GM19438 (cell line): ENCODE results near the gene PKD2.

Experiments
- ATAC-seq: cut with Tn5 transposase; IDR thresholded peaks from one replicate; pipeline ENCODE4 v1.9.1; 2021; ENCODE audit warnings: low read depth; ENCODE audit not compliant: unreplicated experiment

Gene PKD2

GRCh38 chr4:88060431-88060830 is 53.0 kb downstream of the PKD2 start:
- ATAC-seq = no peak

- no peak for ATAC-seq
These were observed 54.9 kb downstream of the PKD2 start for GRCh38 chr4:88062311-88062710.

- ATAC-seq = no peak
These were observed 55.4 kb downstream of the PKD2 start for GRCh38 chr4:88062843-88063242.

- ATAC-seq = no peak
These were observed 56.3 kb downstream of the PKD2 start for GRCh38 chr4:88063634-88064296.

GRCh38 chr4:88064410-88064809 is 57.0 kb downstream of the PKD2 start:
- ATAC-seq = no peak

GRCh38 chr4:88070031-88070430 is 62.6 kb downstream of the PKD2 start:
- ATAC-seq = no peak

GRCh38 chr4:88075336-88075735 is 67.9 kb downstream of the PKD2 start:
- ATAC-seq = no peak

GRCh38 chr4:88077911-88078524 is 70.6 kb downstream of the PKD2 start:
- ATAC-seq = no peak

GRCh38 chr4:88078579-88078978 is 71.1 kb downstream of the PKD2 start:
- ATAC-seq = no peak

- no peak for ATAC-seq
These were observed 73.2 kb downstream of the PKD2 start for GRCh38 chr4:88080626-88081025.

GRCh38 chr4:88087004-88087403 is 79.6 kb downstream of the PKD2 start:
- no peak for ATAC-seq

- ATAC-seq = no peak
These were observed 83.5 kb downstream of the PKD2 start for GRCh38 chr4:88090898-88091297.

GRCh38 chr4:88091378-88091777 is 83.9 kb downstream of the PKD2 start:
- ATAC-seq = no peak

- no peak for ATAC-seq
These were observed 86.4 kb downstream of the PKD2 start for GRCh38 chr4:88093874-88094273.

- ATAC-seq = no peak
These were observed 89.9 kb downstream of the PKD2 start for GRCh38 chr4:88097301-88097700.

- no peak for ATAC-seq
These were observed 90.3 kb downstream of the PKD2 start for GRCh38 chr4:88097781-88098180.

- ATAC-seq = no peak
These were observed 91.7 kb downstream of the PKD2 start for GRCh38 chr4:88098993-88099752.

- no peak for ATAC-seq
These were observed 93.7 kb downstream of the PKD2 start for GRCh38 chr4:88101165-88101564.

GRCh38 chr4:88102026-88102425 is 94.6 kb downstream of the PKD2 start:
- ATAC-seq = no peak

- ATAC-seq = no peak
These were observed 97.6 kb downstream of the PKD2 start for GRCh38 chr4:88104902-88105610.

GRCh38 chr4:88106205-88106604 is 98.8 kb downstream of the PKD2 start:
- no peak for ATAC-seq
